Measurements from ENCODE around the gene NIPBL.
"Not testable (repeated sequence)": the region's sequence is repeated elsewhere in the genome, so short reads cannot be mapped to it uniquely, and the experiment has no call there.

Gene NIPBL

DNA sequence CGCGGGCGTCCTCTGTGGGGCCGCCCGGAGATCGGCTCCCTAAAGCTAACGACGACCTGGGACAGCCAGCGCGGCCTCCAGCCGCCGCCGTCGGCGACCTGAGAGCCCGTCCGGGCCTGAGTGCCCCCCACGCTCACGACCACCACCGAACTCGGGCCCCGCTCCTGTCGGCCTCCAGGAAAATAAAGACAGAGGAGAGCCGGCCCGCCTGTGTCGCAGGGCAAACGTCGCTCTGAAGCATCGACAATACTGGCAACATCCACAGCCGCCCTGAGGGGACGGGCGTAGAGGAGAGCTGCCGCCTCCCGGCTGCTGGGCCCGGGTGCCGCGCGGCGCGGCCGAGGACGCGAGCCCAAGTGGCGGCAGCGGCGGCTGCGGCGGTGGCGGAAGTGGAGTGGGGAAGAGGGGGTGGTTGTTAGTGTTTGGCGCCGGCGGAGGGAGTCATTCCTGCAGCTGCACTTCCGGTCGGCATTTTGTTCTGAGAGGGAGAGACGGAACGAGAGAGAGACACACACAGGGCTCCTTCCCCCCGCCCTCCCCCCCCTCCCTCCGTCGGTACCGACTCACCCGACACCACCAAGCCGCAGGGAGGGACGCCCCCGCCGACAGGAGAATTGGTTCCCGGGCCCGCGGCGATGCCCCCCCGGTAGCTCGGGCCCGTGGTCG is at the start of gene NIPBL:
Gene NIPBL (plus strand): TSS at position 471 of the 666 bp plus-strand sequence. CDS start 76,928 bp downstream, outside the sequence.
- Histone ChIP-seq H3K36me3 (replicated peaks) (no peaks in the 10 kb centered on the region), H3K27me3 (ENCODE audit: low read depth) (no peaks in the 10 kb centered on the region), H3K9me3 (no peaks in the 10 kb centered on the region), H3K4me3 (peak within 1 kb of the TSS; percentile 79), H3K4me1 (peaks cover 34% of the 10 kb centered on the region)
- DNase-seq (ENCODE audit: low spot score in 2 of 2) = peak; percentile 89 to 94
- in situ Hi-C loops (cut with MboI; ENCODE audit: low sequenced_read_pairs) = loop anchor here (5.0 kb wide), 1 partner anchor 139 kb away; no protein-coding TSS in a partner anchor

DNA sequence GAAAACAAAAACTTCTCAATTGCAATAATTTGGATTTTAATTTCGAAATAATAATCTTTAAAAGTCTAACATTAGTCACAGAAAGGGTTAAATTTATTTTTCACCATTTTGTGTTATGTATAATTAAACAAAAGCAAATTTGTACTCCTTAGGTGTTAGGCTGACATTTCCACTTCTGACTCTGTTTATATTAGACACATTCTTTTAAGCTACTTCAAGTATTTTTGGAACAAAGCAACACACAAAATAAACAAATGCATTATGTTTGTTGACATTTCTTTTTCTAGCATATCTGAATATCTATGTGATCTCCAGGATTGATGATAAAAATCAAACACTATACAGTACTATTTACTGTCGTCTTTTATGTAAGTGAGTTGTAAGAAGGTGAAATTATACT is 44.3 kb upstream of the NIPBL start:
- no peaks in the 10 kb centered on the region for H3K9me3 ChIP-seq
- no peak overlapping the region for H3K4me3 ChIP-seq
- DNase-seq (ENCODE audit: low spot score in 2 of 2) = no peak
- in situ Hi-C loops (cut with MboI; ENCODE audit: low sequenced_read_pairs) = no loop called here
- H3K36me3 ChIP-seq (replicated peaks) = no peaks in the 10 kb centered on the region
- H3K27me3 ChIP-seq (ENCODE audit: low read depth) = peaks cover 10% of the 10 kb centered on the region
- no peaks in the 10 kb centered on the region for H3K4me1 ChIP-seq

DNA sequence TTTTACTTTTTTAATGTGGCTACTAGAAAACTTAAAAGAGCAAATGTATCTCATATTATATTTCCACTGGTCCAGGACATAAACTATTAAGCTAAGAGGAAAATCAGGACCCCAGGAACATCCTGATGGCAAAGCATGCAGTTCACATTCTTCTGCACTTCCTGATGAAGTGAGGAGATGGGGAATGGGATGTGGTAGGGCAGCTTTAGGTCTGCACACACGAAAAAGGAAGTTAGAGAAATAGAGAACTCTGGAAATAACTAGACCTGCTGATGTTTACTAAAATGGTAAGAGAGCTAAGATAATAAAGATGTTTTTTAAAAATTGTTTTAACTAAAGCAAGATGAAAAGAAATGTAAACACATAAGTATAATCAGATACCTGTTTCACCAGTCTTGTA is 39.7 kb upstream of the NIPBL start:
- in situ Hi-C loops (cut with MboI; ENCODE audit: low sequenced_read_pairs) = no loop called here
- Histone ChIP-seq H3K27me3 (ENCODE audit: low read depth) (peaks cover 19% of the 10 kb centered on the region), H3K4me1 (no peaks in the 10 kb centered on the region), H3K9me3 (no peaks in the 10 kb centered on the region; the same call in 1 of the 2 replicates), H3K4me3 (no peak overlapping the region), H3K36me3 (replicated peaks) (no peaks in the 10 kb centered on the region)
- no peak for DNase-seq (ENCODE audit: low spot score in 2 of 2)

DNA sequence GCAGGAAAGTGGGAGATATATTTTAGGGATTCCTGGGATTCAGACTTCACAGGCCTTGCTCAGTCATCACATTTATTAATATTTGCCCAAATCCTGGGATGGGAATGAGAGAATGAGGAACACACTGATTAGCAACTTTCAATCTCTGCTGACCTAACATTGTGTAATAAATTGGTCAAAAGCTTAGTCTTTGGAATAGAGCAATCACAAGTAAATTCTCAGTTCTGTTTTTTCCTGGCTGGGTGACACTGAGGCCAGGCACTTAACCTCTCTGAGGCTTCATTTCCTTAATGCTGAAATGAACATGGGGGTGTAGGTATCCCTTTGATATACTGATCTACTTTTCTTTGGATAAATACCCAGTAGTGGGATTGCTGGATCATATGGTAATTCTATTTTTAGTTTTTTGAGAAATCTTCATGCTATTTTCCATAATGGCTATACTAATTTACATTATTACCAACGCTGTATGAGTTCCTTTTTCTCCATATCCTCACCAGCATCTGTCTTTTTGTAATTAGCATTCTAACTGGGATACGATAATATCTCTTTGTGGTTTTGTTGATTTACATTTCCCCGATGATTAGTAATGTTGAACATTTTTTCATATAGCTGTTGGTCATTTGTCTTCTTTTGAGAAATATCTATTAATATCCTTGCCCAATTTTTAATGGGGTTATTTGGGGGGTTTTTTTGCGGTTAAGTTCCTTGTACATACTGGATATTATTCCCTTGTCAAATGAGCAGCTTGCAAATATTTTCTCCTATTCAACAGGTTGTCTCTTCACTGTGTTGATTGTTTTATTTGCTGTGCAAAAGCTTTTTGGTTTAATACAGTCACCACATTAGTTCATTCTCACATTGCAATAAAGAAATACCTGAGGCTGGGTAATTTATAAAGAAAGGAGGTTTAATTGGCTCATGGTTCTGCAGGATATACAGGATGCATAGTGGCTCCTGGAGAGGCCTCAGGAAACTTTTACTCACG is 36.8 kb upstream of the NIPBL start:
- H3K4me3 ChIP-seq = no peak overlapping the region
- no peaks in the 10 kb centered on the region for H3K4me1 ChIP-seq
- H3K36me3 ChIP-seq (replicated peaks) = no peaks in the 10 kb centered on the region
- peaks cover 23% of the 10 kb centered on the region for H3K27me3 ChIP-seq (ENCODE audit: low read depth)
- no peaks in the 10 kb centered on the region; the same call in 1 of the 2 replicates for H3K9me3 ChIP-seq
- in situ Hi-C loops (cut with MboI; ENCODE audit: low sequenced_read_pairs) = no loop called here
- no peak for DNase-seq (ENCODE audit: low spot score in 2 of 2)

- Histone ChIP-seq H3K4me1 (no peaks in the 10 kb centered on the region), H3K27me3 (ENCODE audit: low read depth) (peaks cover 23% of the 10 kb centered on the region), H3K4me3 (no peak overlapping the region), H3K36me3 (replicated peaks) (no peaks in the 10 kb centered on the region), H3K9me3 (no peaks in the 10 kb centered on the region; the same call in 1 of the 2 replicates)
- in situ Hi-C loops (cut with MboI; ENCODE audit: low sequenced_read_pairs) = no loop called here
- no peak for DNase-seq (ENCODE audit: low spot score in 2 of 2)
Observed at GRCh38 chr5:36841677-36842076, 34.9 kb upstream of the NIPBL start.

- DNase-seq (ENCODE audit: low spot score in 2 of 2) = no peak
- no peaks in the 10 kb centered on the region for H3K4me1 ChIP-seq
Observed at GRCh38 chr5:36842087-36842486, 34.5 kb upstream of the NIPBL start.

DNA sequence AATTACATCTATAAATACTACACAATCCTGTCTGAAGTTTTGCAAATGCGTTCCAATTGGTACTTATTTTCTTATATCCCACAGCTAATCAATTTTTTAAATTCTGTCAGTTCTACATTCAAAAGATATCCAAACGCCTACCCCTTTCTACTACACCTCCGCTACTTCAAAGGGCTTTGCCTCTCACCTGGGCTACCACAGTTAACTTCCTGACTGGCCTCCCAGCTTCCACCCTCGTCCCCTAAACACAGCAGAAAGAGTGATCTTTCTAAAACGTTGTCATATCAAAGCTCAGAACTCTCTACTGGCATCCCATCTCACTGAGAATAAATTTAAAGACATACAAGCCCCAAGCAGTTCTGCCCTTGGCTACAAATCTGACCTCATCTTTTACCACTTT is 32.3 kb upstream of the NIPBL start:
- Histone ChIP-seq H3K27me3 (ENCODE audit: low read depth) (peaks cover 7% of the 10 kb centered on the region; the same call in 1 of the 2 replicates), H3K4me3 (no peak overlapping the region), H3K36me3 (replicated peaks) (no peaks in the 10 kb centered on the region), H3K9me3 (no peaks in the 10 kb centered on the region; the same call in 1 of the 2 replicates), H3K4me1 (no peaks in the 10 kb centered on the region)
- in situ Hi-C loops (cut with MboI; ENCODE audit: low sequenced_read_pairs) = no loop called here
- DNase-seq (ENCODE audit: low spot score in 2 of 2) = no peak

More at GRCh38 chr5:36842087-36842486, 34.5 kb upstream of the NIPBL start:
- Histone ChIP-seq H3K36me3 (replicated peaks) (no peaks in the 10 kb centered on the region), H3K27me3 (ENCODE audit: low read depth) (peaks cover 21% of the 10 kb centered on the region), H3K4me3 (no peak overlapping the region), H3K9me3 (no peaks in the 10 kb centered on the region; the same call in 1 of the 2 replicates)
- in situ Hi-C loops (cut with MboI; ENCODE audit: low sequenced_read_pairs) = no loop called here

- H3K4me3 ChIP-seq; H3K9me3 ChIP-seq; in situ Hi-C loops (cut with MboI; ENCODE audit: low sequenced_read_pairs); H3K27me3 ChIP-seq (ENCODE audit: low read depth); H3K4me1 ChIP-seq; DNase-seq (ENCODE audit: low spot score in 2 of 2); H3K36me3 ChIP-seq (replicated peaks): not testable (repeated sequence)
Observed at GRCh38 chr5:36848545-36848944, 28.0 kb upstream of the NIPBL start.

DNA sequence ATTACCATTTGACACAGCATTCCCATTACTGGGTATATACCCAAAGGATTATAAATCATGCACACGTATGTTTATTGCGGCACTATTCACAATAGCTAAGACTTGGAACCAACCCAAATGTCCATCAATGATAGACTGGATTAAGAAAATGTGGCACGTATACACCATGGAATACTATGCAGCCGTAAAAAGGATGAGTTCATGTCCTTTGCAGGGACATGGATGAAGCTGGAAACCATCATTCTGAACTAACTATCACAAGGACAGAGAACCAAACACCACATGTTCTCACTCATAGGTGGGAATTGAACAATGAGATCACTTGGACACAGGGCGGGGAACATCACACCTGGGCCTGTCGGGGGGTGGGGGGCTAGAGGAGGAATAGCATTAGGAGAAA is 23.7 kb upstream of the NIPBL start:
- H3K36me3 ChIP-seq (replicated peaks); H3K4me1 ChIP-seq; in situ Hi-C loops (cut with MboI; ENCODE audit: low sequenced_read_pairs): not testable (repeated sequence)

DNA sequence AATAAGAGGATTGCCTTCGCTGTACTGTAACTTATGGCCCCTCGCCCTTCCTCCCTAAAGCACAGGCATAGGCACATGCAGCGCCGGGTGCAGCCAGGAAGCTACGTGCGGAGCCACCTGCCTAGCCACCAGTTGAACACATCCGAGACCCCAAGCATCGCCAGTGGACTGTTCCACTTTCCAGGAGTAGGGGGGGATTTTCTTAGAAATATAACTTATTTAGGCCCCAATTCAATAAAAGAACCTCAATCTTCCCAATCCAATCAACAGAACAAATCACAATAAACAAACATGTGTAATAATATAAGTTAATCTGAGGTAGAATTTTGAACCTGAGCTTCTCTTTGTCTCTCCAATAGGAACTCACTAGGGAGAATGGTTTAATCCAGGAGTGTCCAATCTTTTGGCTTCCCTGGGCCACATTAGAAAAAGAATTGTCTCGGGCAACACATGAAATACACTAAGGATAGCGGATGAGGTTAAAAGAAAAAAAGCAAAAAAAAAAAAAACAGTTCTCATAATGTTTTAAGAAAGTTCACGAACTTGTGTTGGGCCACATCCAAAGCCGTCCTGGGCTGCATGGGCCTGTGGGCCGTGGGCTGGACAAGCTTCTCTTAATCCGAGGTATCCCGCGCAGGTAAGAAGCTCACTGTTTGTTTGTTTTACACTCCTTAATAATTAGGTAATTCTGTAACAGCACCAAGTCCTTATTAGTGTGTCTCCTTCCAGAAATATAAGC is 22.0 kb upstream of the NIPBL start:
- no peaks in the 10 kb centered on the region; the same call in 1 of the 2 replicates for H3K27me3 ChIP-seq (ENCODE audit: low read depth)
- H3K36me3 ChIP-seq (replicated peaks) = no peaks in the 10 kb centered on the region
- H3K9me3 ChIP-seq = no peaks in the 10 kb centered on the region
- H3K4me3 ChIP-seq = no peak overlapping the region
- no peak for DNase-seq (ENCODE audit: low spot score in 2 of 2)
- H3K4me1 ChIP-seq = no peaks in the 10 kb centered on the region; the same call in 1 of the 2 replicates
- in situ Hi-C loops (cut with MboI; ENCODE audit: low sequenced_read_pairs) = no loop called here

More for the DNA sequence above, 23.7 kb upstream of the NIPBL start:
- DNase-seq (ENCODE audit: low spot score in 2 of 2); H3K9me3 ChIP-seq; H3K27me3 ChIP-seq (ENCODE audit: low read depth); H3K4me3 ChIP-seq: not testable (repeated sequence)

DNA sequence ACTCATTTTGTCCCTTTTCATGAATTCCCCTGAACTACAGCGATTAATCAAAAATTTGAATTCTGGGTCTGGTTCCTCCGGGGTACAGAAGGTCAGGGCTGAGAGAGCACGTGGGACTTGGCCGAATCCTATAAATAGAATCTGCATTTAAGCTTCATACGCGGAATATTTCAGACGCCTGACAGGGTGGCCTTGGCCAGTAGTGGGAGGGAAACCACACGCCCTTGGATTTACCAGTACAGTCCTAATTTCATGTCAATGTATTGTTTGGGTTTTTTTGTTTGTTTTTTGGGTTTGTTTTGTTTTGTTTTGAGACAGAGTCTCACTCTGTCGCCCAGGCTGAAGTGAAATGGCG is 21.5 kb upstream of the NIPBL start:
- no peak for DNase-seq (ENCODE audit: low spot score in 2 of 2)
- no peak overlapping the region for H3K4me3 ChIP-seq
- H3K9me3 ChIP-seq = no peaks in the 10 kb centered on the region
- no peaks in the 10 kb centered on the region for H3K36me3 ChIP-seq (replicated peaks)
- no peaks in the 10 kb centered on the region for H3K27me3 ChIP-seq (ENCODE audit: low read depth)
- in situ Hi-C loops (cut with MboI; ENCODE audit: low sequenced_read_pairs) = no loop called here
- H3K4me1 ChIP-seq = no peaks in the 10 kb centered on the region; the same call in 1 of the 2 replicates

DNA sequence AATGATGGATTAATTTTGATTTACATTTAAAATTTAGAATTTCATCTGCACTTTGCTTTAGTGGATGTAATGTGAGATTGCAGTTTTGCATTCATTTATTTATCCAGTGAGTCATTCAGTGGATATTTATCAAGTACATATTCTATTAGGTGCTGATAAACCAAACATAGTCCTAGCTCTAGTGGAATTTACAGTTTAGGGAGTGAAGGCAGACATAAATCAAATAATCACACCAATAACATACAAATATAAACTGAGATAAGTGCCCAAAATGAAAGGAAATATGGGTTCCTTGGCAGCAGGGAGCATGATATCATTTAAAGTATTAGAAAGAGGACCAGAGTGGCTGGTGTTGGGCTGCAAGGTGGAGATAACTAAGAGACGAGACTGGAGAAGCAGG is 14.7 kb upstream of the NIPBL start:
- H3K9me3 ChIP-seq = no peaks in the 10 kb centered on the region
- in situ Hi-C loops (cut with MboI; ENCODE audit: low sequenced_read_pairs) = no loop called here

GRCh38 chr5:36870399-36871040 is 6.0 kb upstream of the NIPBL start:
- Histone ChIP-seq H3K4me3 (no peak overlapping the region), H3K4me1 (peaks cover 25% of the 10 kb centered on the region)
- in situ Hi-C loops (cut with MboI; ENCODE audit: low sequenced_read_pairs) = no loop called here

More for the DNA sequence above, 14.7 kb upstream of the NIPBL start:
- DNase-seq (ENCODE audit: low spot score in 2 of 2) = no peak
- Histone ChIP-seq H3K27me3 (ENCODE audit: low read depth) (no peaks in the 10 kb centered on the region), H3K36me3 (replicated peaks) (no peaks in the 10 kb centered on the region), H3K4me3 (no peak overlapping the region), H3K4me1 (no peaks in the 10 kb centered on the region)

More at GRCh38 chr5:36870399-36871040, 6.0 kb upstream of the NIPBL start:
- peak in 1 of 2 experiments; percentile 74 for DNase-seq (ENCODE audit: low spot score in 2 of 2)
- Histone ChIP-seq H3K9me3 (no peaks in the 10 kb centered on the region), H3K36me3 (replicated peaks) (no peaks in the 10 kb centered on the region), H3K27me3 (ENCODE audit: low read depth) (no peaks in the 10 kb centered on the region)
